SK-N-SH (cell line): ENCODE results near the gene AHRR. TPM values are rescaled to one million over a fixed set of nuclear protein-coding genes. Genes with fewer than 3 reads are reported as not detected.

Experiments
- CTCF ChIA-PET: fragments of 300-600, 350-600 bp; formaldehyde crosslinking; extraction: SDS; loops from one replicate; lab custom pipeline; 2021; lab: Yijun Ruan, JAX
- POLR2A ChIA-PET: fragments of 350-600 bp; sonication (Branson Sonifier 250); formaldehyde crosslinking; extraction: SDS; loops from one replicate; lab custom pipeline; 2020; ENCODE audit warnings: antibody characterized with exemption, inconsistent platforms; lab: Yijun Ruan, JAX
- DNase-seq: peaks from one replicate; pipeline ENCODE4 v3.0.0; 2012
- H2AFZ ChIP-seq: fragments of 200-600 bp; sonication (generic); 2 replicates; pipeline ENCODE4 v1.8.1; 2016; ENCODE audit warnings: antibody characterized with exemption, mild to moderate bottlenecking, low read depth
- H3F3A ChIP-seq: fragments of 200-600 bp; sonication (generic); replicated peaks from 2 replicates; pipeline ENCODE3; 2016; ENCODE audit warnings: antibody characterized with exemption, mild to moderate bottlenecking; ENCODE audit not compliant: insufficient read depth
- H3K27ac ChIP-seq, 2 experiments: fragments of 200-500 bp in 1 of 2; fragments of 200-600 bp in 1 of 2; sonication (Bioruptor generic) in 1 of 2; sonication (generic), shearing (Covaris generic) in 1 of 2; 2 replicates each; pipeline versions ENCODE4 v1.5.1 to v1.6.1; 2014 to 2016; ENCODE audit warnings: low read depth in 2 of 2, inconsistent platforms in 1 of 2, low read length in 1 of 2, mild to moderate bottlenecking in 1 of 2, mixed read lengths in 1 of 2
- H3K27me3 ChIP-seq: fragments of 200-600 bp; sonication (generic), shearing (Covaris generic); 2 replicates; pipeline ENCODE4 v1.6.1; 2016; ENCODE audit warnings: mixed run types; ENCODE audit not compliant: insufficient read depth
- H3K36me3 ChIP-seq, 2 experiments: fragments of 200-500 bp in 1 of 2; fragments of 200-600 bp in 1 of 2; sonication (Bioruptor generic) in 1 of 2; sonication (generic) in 1 of 2; replicated peaks in 1 of 2; 2 replicates each; pipeline versions ENCODE3 to v1.5.1; 2014 to 2016; ENCODE audit warnings: low read length in 1 of 2, mild to moderate bottlenecking in 1 of 2; ENCODE audit not compliant: insufficient read depth in 2 of 2, control insufficient read depth in 1 of 2
- H3K4me1 ChIP-seq, 2 experiments: fragments of 200-500 bp in 1 of 2; fragments of 200-600 bp in 1 of 2; sonication (Bioruptor generic) in 1 of 2; sonication (generic), shearing (Covaris generic) in 1 of 2; 2 replicates each; pipeline versions ENCODE4 v1.5.1 to v1.6.1; 2014 to 2016; ENCODE audit warnings: low read depth in 1 of 2, low read length in 1 of 2, mixed run types in 1 of 2; ENCODE audit not compliant: insufficient read depth in 2 of 2, control insufficient read depth in 1 of 2
- H3K4me2 ChIP-seq: fragments of 200-600 bp; sonication (generic), shearing (Covaris generic); 2 replicates; pipeline ENCODE4 v1.6.1; 2017; ENCODE audit warnings: mixed run types
- H3K4me3 ChIP-seq, 2 experiments: fragments of 200-500 bp in 1 of 2; fragments of 200-600 bp in 1 of 2; sonication (Bioruptor generic) in 1 of 2; sonication (generic), shearing (Covaris generic) in 1 of 2; 2 replicates each; pipeline versions ENCODE4 v1.5.1 to v1.8.1; 2014 to 2016; ENCODE audit warnings: low read depth in 2 of 2, inconsistent platforms in 1 of 2, low read length in 1 of 2, mild to moderate bottlenecking in 1 of 2, mixed read lengths in 1 of 2, moderate library complexity in 1 of 2
- H3K79me2 ChIP-seq: fragments of 200-600 bp; sonication (generic); 2 replicates; pipeline ENCODE4 v1.8.1; 2017; ENCODE audit warnings: mild to moderate bottlenecking; ENCODE audit not compliant: insufficient read depth
- H3K9ac ChIP-seq: fragments of 200-600 bp; sonication (generic); 2 replicates; pipeline ENCODE4 v1.6.1; 2017; ENCODE audit warnings: mixed run types
- H3K9me2 ChIP-seq: fragments of 200-600 bp; sonication (generic); 2 replicates; pipeline ENCODE4 v1.6.1; 2017; ENCODE audit warnings: mixed run types
- H3K9me3 ChIP-seq: fragments of 200-600 bp; sonication (generic); 2 replicates; pipeline ENCODE4 v1.6.1; 2017; ENCODE audit warnings: mixed run types, mild to moderate bottlenecking, moderate library complexity
- H4K20me1 ChIP-seq: fragments of 200-600 bp; sonication (generic); 2 replicates; pipeline ENCODE4 v1.6.1; 2017; ENCODE audit warnings: mild to moderate bottlenecking, mixed run types; ENCODE audit not compliant: insufficient read depth
- CHD2 ChIP-seq: fragments of 150-350 bp; IDR thresholded peaks from 2 replicates; pipeline ENCODE4 v1.6.1; 2018; ENCODE audit warnings: low read length; ENCODE audit not compliant: partially characterized antibody
- FOSL2 ChIP-seq: IDR thresholded peaks from 2 replicates; pipeline ENCODE4 v1.4.0; 2012; ENCODE audit warnings: low read depth, mild to moderate bottlenecking, moderate library complexity, borderline replicate concordance
- FOXJ3 ChIP-seq: sonication (generic); formaldehyde crosslinking; IDR thresholded peaks from 2 replicates; pipeline ENCODE4 v1.5.1; 2020; ENCODE audit warnings: mild to moderate bottlenecking, missing genetic modification reagents
- MXI1 ChIP-seq: IDR thresholded peaks from 2 replicates; pipeline ENCODE4 v1.6.1; 2012; ENCODE audit warnings: mild to moderate bottlenecking, low read depth, low read length, improper control_type of control experiment
- NFIC ChIP-seq: IDR thresholded peaks from 2 replicates; pipeline ENCODE4 v1.4.0; 2012; ENCODE audit warnings: borderline replicate concordance
- NRF1 ChIP-seq: IDR thresholded peaks from 2 replicates; pipeline ENCODE4 v1.6.1; 2012; ENCODE audit warnings: low read depth, mild to moderate bottlenecking, low read length
- POLR2AphosphoS5 ChIP-seq: IDR thresholded peaks from 2 replicates; pipeline ENCODE4 v1.6.1; 2012; ENCODE audit warnings: low read depth, low read length
- RCOR1 ChIP-seq: fragments of 150-350 bp; IDR thresholded peaks from 2 replicates; pipeline ENCODE4 v1.6.1; 2017; ENCODE audit warnings: antibody characterized with exemption, low read length
- SMC3 ChIP-seq: IDR thresholded peaks from 2 replicates; pipeline ENCODE4 v1.6.1; 2012; ENCODE audit warnings: low read depth, low read length, improper control_type of control experiment
- TCF12 ChIP-seq: IDR thresholded peaks from 2 replicates; pipeline ENCODE4 v1.4.0; 2012
- YY1 ChIP-seq: IDR thresholded peaks from 2 replicates; pipeline ENCODE4 v1.4.0; 2012; ENCODE audit warnings: low read depth, mild to moderate bottlenecking
- WGBS: methylation state at CpG from one replicate; pipeline ENCODE4 v1.1.6; 2017; ENCODE audit warnings: low lambda C conversion rate; 5-methylcytosine and 5-hydroxymethylcytosine counted together
- polyA plus RNA-seq, 3 experiments: library from polyadenylated mRNA; depleted of rRNA; stranded (reverse); fragments of >200 nt; gene quantifications; 2 replicates each; pipeline ENCODE4 v1.2.3, GENCODE V29; 2012
- TF ChIP-seq, protein P1 (sequence below): IDR thresholded peaks from 2 replicates; pipeline ENCODE4 v1.6.1; 2012; ENCODE audit warnings: mild to moderate bottlenecking, low read depth, low read length, moderate library complexity
- TF ChIP-seq, protein P2 (sequence below): IDR thresholded peaks from 2 replicates; pipeline ENCODE4 v1.4.0; 2012; ENCODE audit warnings: low read depth, borderline replicate concordance

The AHRR gene
- polyA plus RNA-seq, 1 of the 3 experiments (the other 2 are of a cell fraction), result 0.71 TPM

DNA sequence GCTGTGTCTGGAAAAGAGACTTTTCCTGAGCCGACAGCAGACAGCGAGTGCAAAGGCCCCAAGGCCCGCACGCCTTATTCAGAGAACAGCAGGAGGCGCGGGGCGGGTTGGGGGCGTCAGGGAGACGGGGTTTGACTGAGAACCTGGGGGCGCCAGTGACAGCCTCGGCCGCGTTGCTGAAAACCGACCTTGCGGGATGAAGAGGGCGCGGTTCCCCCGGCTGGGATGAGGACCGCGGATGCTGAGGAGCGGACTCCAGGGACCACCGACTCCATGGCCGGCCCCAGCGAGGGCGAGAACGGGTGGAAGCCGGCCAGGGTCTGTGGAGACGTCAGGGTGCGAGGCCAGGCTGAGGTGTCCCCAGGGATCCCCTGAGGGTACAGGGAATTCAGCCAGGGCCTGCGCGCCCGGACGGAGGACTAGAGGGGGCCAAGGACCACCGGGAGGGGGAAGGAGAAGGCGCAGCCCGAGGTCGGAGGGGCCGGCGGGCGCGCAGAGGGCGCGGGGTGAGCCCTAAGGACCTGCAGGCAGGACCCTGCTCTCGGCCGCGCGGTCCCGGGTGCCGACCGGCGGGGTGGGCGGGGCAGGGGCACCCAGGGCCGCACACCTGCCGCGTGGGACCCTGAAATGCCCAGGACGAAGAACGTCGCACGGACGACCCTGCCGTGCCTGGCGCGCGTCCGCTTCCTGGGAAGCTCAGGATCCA, 837 bp upstream of the AHRR start:
- no peak overlapping the region for H3K9ac ChIP-seq
- H3K27me3 ChIP-seq, result peaks cover 13% of the 10 kb centered on the region; the same call in 1 of the 2 replicates
- H3F3A ChIP-seq, result peaks cover 6% of the 10 kb centered on the region
- H3K4me1 ChIP-seq, result peaks cover 0 to 5% of the 10 kb centered on the region in 2 experiments; a peak in 1 of 4 replicates
- TF ChIP-seq CHD2, result no peak
- no peak for TF ChIP-seq FOXJ3 (CRISPR knock-in tag)
- TF ChIP-seq SMC3, result no peak
- no peak for TF ChIP-seq MXI1
- no peak for TF ChIP-seq TCF12
- no peak for TF ChIP-seq NFIC
- no peak for TF ChIP-seq RCOR1
- TF ChIP-seq POLR2AphosphoS5, result no peak
- POLR2A ChIA-PET, result interaction anchor here (0.7 kb wide), 1 partner anchor 50 kb away, joined by 3 read pairs; the partner anchor contains the start of gene PDCD6
- peak; percentile 58 for DNase-seq
- no peak overlapping the region for H2AFZ ChIP-seq
- no peak overlapping the region for H3K27ac ChIP-seq
- H4K20me1 ChIP-seq, result peaks cover 20% of the 10 kb centered on the region
- no peaks in the 10 kb centered on the region for H3K79me2 ChIP-seq
- peaks cover 0 to 11% of the 10 kb centered on the region in 2 experiments for H3K36me3 ChIP-seq
- H3K9me2 ChIP-seq, result no peaks in the 10 kb centered on the region
- CTCF ChIA-PET, result interaction anchor here (0.7 to 1.5 kb wide), 13 partner anchors 8 to 132 kb away, joined by 3 to 6 read pairs (median 3); no protein-coding TSS in a partner anchor
- 19% methylated on average over 20 of the region's 65 CpGs for WGBS
- H3K4me3 ChIP-seq, result peak overlapping the region; percentile 49 to 74
- H3K9me3 ChIP-seq, result no peaks in the 10 kb centered on the region
- H3K4me2 ChIP-seq, result peak overlapping the region; percentile 96

DNA sequence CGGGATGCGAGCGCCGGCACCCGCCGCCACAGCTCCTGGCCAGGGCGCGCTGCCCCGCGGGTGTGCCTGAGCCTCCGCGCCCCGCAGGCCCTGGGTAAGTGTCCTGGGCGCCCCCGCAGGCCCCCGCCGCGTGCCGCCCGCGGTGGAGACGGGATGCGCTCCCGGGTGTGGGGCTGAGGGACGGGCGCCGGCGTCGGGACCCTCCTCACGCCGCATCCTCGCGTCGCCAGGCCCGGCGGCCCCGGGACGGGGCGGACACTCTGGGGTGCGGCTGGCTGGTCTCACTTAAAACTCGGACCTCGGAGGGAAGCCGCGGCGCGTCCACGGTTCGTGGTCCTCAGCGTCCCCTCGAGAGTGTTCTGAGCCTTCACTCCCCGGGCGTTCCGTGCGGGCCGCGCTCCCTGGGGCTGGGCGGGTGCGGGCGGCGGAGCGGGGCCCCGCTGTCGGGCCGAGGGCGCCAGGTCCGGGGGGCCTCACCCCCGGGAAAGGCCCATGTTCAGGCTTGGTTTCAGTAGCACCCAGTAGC, 275 bp downstream of the AHRR start:
- Histone ChIP-seq H3K4me2 (peak overlapping the region; percentile 96; the same call in 1 of the 2 replicates), H3K27me3 (peaks cover 13% of the 10 kb centered on the region; the same call in 1 of the 2 replicates), H4K20me1 (peaks cover 9% of the 10 kb centered on the region), H3K4me1 (peaks cover 0 to 5% of the 10 kb centered on the region in 2 experiments; a peak in 1 of 4 replicates), H2AFZ (peak overlapping the region; percentile 63; the same call in 1 of the 2 replicates), H3K36me3 (peaks cover 0 to 3% of the 10 kb centered on the region in 2 experiments), H3F3A (peaks cover 3% of the 10 kb centered on the region), H3K9me2 (no peaks in the 10 kb centered on the region), H3K27ac (no peak overlapping the region), H3K79me2 (no peaks in the 10 kb centered on the region), H3K9ac (no peak overlapping the region), H3K4me3 (peak overlapping the region in 1 of 2 experiments; percentile 49; a peak in 3 of 4 replicates), H3K9me3 (no peaks in the 10 kb centered on the region)
- no CpG with 5 or more reads among the region's 67 CpGs for WGBS
- DNase-seq, result no peak
- ChIA-PET POLR2A (interaction anchor here (0.7 kb wide), 1 partner anchor 51 kb away, joined by 3 read pairs; the partner anchor contains the start of gene PDCD6), CTCF (interaction anchor here (1.0 to 1.5 kb wide), 8 partner anchors 9 to 128 kb away, joined by 3 to 6 read pairs (median 4); no protein-coding TSS in a partner anchor)
- TF ChIP-seq YY1, result no peak
- TF ChIP-seq NRF1, result no peak
- TF ChIP-seq CHD2, result no peak
- TF ChIP-seq, protein P1, sequence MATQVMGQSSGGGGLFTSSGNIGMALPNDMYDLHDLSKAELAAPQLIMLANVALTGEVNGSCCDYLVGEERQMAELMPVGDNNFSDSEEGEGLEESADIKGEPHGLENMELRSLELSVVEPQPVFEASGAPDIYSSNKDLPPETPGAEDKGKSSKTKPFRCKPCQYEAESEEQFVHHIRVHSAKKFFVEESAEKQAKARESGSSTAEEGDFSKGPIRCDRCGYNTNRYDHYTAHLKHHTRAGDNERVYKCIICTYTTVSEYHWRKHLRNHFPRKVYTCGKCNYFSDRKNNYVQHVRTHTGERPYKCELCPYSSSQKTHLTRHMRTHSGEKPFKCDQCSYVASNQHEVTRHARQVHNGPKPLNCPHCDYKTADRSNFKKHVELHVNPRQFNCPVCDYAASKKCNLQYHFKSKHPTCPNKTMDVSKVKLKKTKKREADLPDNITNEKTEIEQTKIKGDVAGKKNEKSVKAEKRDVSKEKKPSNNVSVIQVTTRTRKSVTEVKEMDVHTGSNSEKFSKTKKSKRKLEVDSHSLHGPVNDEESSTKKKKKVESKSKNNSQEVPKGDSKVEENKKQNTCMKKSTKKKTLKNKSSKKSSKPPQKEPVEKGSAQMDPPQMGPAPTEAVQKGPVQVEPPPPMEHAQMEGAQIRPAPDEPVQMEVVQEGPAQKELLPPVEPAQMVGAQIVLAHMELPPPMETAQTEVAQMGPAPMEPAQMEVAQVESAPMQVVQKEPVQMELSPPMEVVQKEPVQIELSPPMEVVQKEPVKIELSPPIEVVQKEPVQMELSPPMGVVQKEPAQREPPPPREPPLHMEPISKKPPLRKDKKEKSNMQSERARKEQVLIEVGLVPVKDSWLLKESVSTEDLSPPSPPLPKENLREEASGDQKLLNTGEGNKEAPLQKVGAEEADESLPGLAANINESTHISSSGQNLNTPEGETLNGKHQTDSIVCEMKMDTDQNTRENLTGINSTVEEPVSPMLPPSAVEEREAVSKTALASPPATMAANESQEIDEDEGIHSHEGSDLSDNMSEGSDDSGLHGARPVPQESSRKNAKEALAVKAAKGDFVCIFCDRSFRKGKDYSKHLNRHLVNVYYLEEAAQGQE, result no peak
- no peak for TF ChIP-seq POLR2AphosphoS5
- no peak for TF ChIP-seq RCOR1
- TF ChIP-seq FOSL2, result no peak
- TF ChIP-seq, protein P2, sequence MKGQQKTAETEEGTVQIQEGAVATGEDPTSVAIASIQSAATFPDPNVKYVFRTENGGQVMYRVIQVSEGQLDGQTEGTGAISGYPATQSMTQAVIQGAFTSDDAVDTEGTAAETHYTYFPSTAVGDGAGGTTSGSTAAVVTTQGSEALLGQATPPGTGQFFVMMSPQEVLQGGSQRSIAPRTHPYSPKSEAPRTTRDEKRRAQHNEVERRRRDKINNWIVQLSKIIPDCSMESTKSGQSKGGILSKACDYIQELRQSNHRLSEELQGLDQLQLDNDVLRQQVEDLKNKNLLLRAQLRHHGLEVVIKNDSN, result no peak
